ENCODE measurements around the gene SLC6A5. TPM values are rescaled to one million over a fixed set of nuclear protein-coding genes. Genes with fewer than 3 reads are reported as not detected.

SLC6A5 gene
- total RNA-seq, 3 donors from 2014 or later: not detected

- no peak overlapping the region for H3K27ac ChIP-seq
- H3K36me3 ChIP-seq: no peaks in the 10 kb centered on the region
- intact Hi-C loops (cut with DNase I; ENCODE audit: low total_unique reads): no loop called here
- no peaks in the 10 kb centered on the region for H3K4me1 ChIP-seq
- no peak overlapping the region for H3K4me3 ChIP-seq
- H3K27me3 ChIP-seq: peaks cover 0 to 42% of the 10 kb centered on the region in 2 donors
- no peaks in the 10 kb centered on the region for H3K9me3 ChIP-seq
- DNase-seq (ENCODE audit: low spot score in 2 of 2): no peak
- TF ChIP-seq POLR2AphosphoS5 (IDR thresholded peaks at IDR 0.05) (no peak), CTCF (IDR thresholded peaks at IDR 0.05) (no peak), POLR2A (IDR thresholded peaks at IDR 0.05) (no peak)
Measured at GRCh38 chr11:20610825-20611224, 11.4 kb downstream of the SLC6A5 start.

GRCh38 chr11:20611445-20611844 is 12.0 kb downstream of the SLC6A5 start:
- TF ChIP-seq POLR2AphosphoS5 (IDR thresholded peaks at IDR 0.05) (no peak), POLR2A (IDR thresholded peaks at IDR 0.05) (no peak), CTCF (IDR thresholded peaks at IDR 0.05) (no peak)
- H3K4me1 ChIP-seq: no peaks in the 10 kb centered on the region
- peaks cover 0 to 36% of the 10 kb centered on the region in 2 donors for H3K27me3 ChIP-seq
- intact Hi-C loops (cut with DNase I; ENCODE audit: low total_unique reads): no loop called here
- no peaks in the 10 kb centered on the region for H3K36me3 ChIP-seq
- H3K9me3 ChIP-seq: no peaks in the 10 kb centered on the region
- no peak overlapping the region for H3K4me3 ChIP-seq
- H3K27ac ChIP-seq: no peak overlapping the region
- DNase-seq (ENCODE audit: low spot score in 2 of 2): no peak

GRCh38 chr11:20611892-20612291 is 12.5 kb downstream of the SLC6A5 start:
- TF ChIP-seq POLR2A (IDR thresholded peaks at IDR 0.05) (no peak), CTCF (IDR thresholded peaks at IDR 0.05) (no peak), POLR2AphosphoS5 (IDR thresholded peaks at IDR 0.05) (no peak)
- Histone ChIP-seq H3K36me3 (no peaks in the 10 kb centered on the region), H3K4me1 (no peaks in the 10 kb centered on the region), H3K27me3 (peaks cover 0 to 31% of the 10 kb centered on the region in 2 donors), H3K9me3 (no peaks in the 10 kb centered on the region), H3K27ac (no peak overlapping the region), H3K4me3 (no peak overlapping the region)
- intact Hi-C loops (cut with DNase I; ENCODE audit: low total_unique reads): no loop called here
- no peak for DNase-seq (ENCODE audit: low spot score in 2 of 2)

- H3K4me3 ChIP-seq: no peak overlapping the region
- no peaks in the 10 kb centered on the region for H3K4me1 ChIP-seq
- H3K27ac ChIP-seq: no peak overlapping the region
- DNase-seq (ENCODE audit: low spot score in 2 of 2): no peak
- no peaks in the 10 kb centered on the region for H3K9me3 ChIP-seq
- TF ChIP-seq POLR2AphosphoS5 (IDR thresholded peaks at IDR 0.05) (no peak), CTCF (IDR thresholded peaks at IDR 0.05) (no peak), POLR2A (IDR thresholded peaks at IDR 0.05) (no peak)
- H3K27me3 ChIP-seq: peaks cover 0 to 28% of the 10 kb centered on the region in 2 donors
- no peaks in the 10 kb centered on the region for H3K36me3 ChIP-seq
- intact Hi-C loops (cut with DNase I; ENCODE audit: low total_unique reads): no loop called here
Measured at GRCh38 chr11:20612416-20612815, 13.0 kb downstream of the SLC6A5 start.

GRCh38 chr11:20616920-20617319 is 17.5 kb downstream of the SLC6A5 start:
- H3K27ac ChIP-seq: no peak overlapping the region
- H3K36me3 ChIP-seq: no peaks in the 10 kb centered on the region
- no peaks in the 10 kb centered on the region for H3K4me1 ChIP-seq
- H3K4me3 ChIP-seq: no peak overlapping the region
- no peaks in the 10 kb centered on the region for H3K9me3 ChIP-seq
- intact Hi-C loops (cut with DNase I; ENCODE audit: low total_unique reads): no loop called here
- TF ChIP-seq POLR2AphosphoS5 (IDR thresholded peaks at IDR 0.05) (no peak), POLR2A (IDR thresholded peaks at IDR 0.05) (no peak), CTCF (IDR thresholded peaks at IDR 0.05) (no peak)
- peaks cover 0 to 9% of the 10 kb centered on the region in 2 donors for H3K27me3 ChIP-seq
- DNase-seq (ENCODE audit: low spot score in 2 of 2): no peak
